ENCODE data around the gene DEAF1.

GRCh38 chr11:606245-606644 is 88.8 kb downstream of the DEAF1 start:
- TF ChIP-seq POLR2AphosphoS5 (IDR thresholded peaks at IDR 0.05; ENCODE audit: insufficient read depth, low read depth, low read length) (no peak), MAX (IDR thresholded peaks at IDR 0.05; ENCODE audit: insufficient read depth, insufficient read length) (no peak), POLR2A (IDR thresholded peaks at IDR 0.05; ENCODE audit: low read depth, low read length) (no peak), CTCF (IDR thresholded peaks at IDR 0.05; ENCODE audit: extremely low read depth in 1 of 2, insufficient read depth in 1 of 2, low read depth in 1 of 2, low read length in 2 of 2) (no peak), EZH2 (IDR thresholded peaks at IDR 0.05; ENCODE audit: borderline replicate concordance, low read depth, low read length, severe bottlenecking) (no peak)

Data from endothelial cell of umbilical vein (primary cell).